ENCODE data around the gene PLB1. TPM values are rescaled to one million over a fixed set of nuclear protein-coding genes. Genes with fewer than 3 reads are reported as not detected.

The PLB1 gene
- total and polyA plus RNA-seq, 5 experiments from 2014 or later = 0.29 to 0.34 (median 0.34) TPM; not detected in 2

DNA sequence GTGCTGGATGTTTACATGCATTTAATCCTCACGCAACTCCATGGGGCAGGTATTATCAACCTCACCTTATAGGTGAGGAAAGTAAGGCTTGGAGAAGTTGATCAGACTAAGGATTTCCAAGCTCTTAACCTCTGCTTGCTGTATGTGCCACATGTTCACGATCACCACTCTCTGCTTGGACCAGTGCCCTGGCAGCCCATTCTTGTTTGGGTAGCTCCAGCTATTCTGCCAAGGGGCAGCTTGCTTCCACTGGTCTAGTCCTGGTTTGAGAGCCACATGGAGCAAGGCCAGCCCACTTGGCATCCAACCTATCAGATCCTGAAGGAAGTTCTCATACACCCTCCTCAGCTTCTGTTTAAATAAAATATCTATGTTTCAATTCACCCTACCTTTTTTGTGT lies 14.3 kb downstream of the PLB1 start:
- DNase-seq (no peak), ATAC-seq (no peak)
- H3K4me3 Mint-ChIP-seq = no peak overlapping the region
- no peak overlapping the region for H3K27ac Mint-ChIP-seq
- peaks cover 0 to 12% (median 1%) of the 10 kb centered on the region in 4 donors for H3K4me1 Mint-ChIP-seq
- peaks cover 6 to 31% (median 24%) of the 10 kb centered on the region in 9 donors for H3K9me3 Mint-ChIP-seq
- H3K27me3 Mint-ChIP-seq = peaks cover 0 to 4% (median 3%) of the 10 kb centered on the region in 5 donors
- POLR2A ChIA-PET = interaction anchor here (0.7 kb wide), 1 partner anchor 387 kb away, joined by 3 read pairs; no protein-coding TSS in a partner anchor
- peaks cover 2 to 15% (median 6%) of the 10 kb centered on the region in 3 donors for H3K36me3 Mint-ChIP-seq

- no peak for ATAC-seq
- DNase-seq = no peak
- peaks cover 8 to 18% (median 10%) of the 10 kb centered on the region in 5 donors for H3K27me3 Mint-ChIP-seq
- H3K4me3 Mint-ChIP-seq = no peak overlapping the region
- peaks cover 6 to 31% (median 24%) of the 10 kb centered on the region in 9 donors for H3K9me3 Mint-ChIP-seq
- peaks cover 0 to 10% (median 1%) of the 10 kb centered on the region in 4 donors for H3K4me1 Mint-ChIP-seq
- POLR2A ChIA-PET = no interaction called here
- H3K36me3 Mint-ChIP-seq = peaks cover 2 to 15% (median 6%) of the 10 kb centered on the region in 3 donors
- H3K27ac Mint-ChIP-seq = no peak overlapping the region
Observed at GRCh38 chr2:28511871-28512606, 16.2 kb downstream of the PLB1 start.

DNA sequence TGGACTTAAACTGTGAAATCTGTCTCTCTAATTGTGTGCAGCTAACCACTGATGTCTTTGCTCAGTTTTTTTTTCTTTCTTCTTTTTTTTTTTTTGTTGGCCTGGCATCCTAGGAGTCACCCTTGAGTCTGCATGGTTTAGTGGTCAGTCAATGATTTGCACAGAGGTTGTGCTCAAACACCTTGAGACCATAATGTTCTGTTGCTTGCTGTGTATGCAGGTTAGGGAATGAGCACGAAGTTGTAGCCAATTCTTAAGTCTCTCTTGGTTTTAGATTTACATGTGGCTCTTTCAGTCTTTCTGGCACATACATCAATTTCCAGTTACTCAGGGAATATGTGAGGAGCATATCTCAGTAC lies 16.7 kb downstream of the PLB1 start:
- no peak for DNase-seq
- Mint-ChIP-seq H3K27ac (no peak overlapping the region), H3K9me3 (peaks cover 6 to 31% (median 24%) of the 10 kb centered on the region in 9 donors), H3K4me1 (peaks cover 0 to 10% (median 1%) of the 10 kb centered on the region in 4 donors), H3K4me3 (no peak overlapping the region), H3K27me3 (peaks cover 8 to 20% (median 12%) of the 10 kb centered on the region in 5 donors), H3K36me3 (peaks cover 2 to 15% (median 6%) of the 10 kb centered on the region in 3 donors)
- POLR2A ChIA-PET = no interaction called here
- ATAC-seq = no peak

GRCh38 chr2:28513097-28513496 lies 17.2 kb downstream of the PLB1 start:
- peak overlapping the region in 1 of 10 donors; percentile 4 for H3K27ac Mint-ChIP-seq
- DNase-seq (no peak), ATAC-seq (no peak)
- H3K4me3 Mint-ChIP-seq = no peak overlapping the region
- H3K27me3 Mint-ChIP-seq = peaks cover 9 to 25% (median 15%) of the 10 kb centered on the region in 5 donors
- H3K4me1 Mint-ChIP-seq = peaks cover 0 to 10% (median 1%) of the 10 kb centered on the region in 4 donors
- H3K9me3 Mint-ChIP-seq = peaks cover 6 to 31% (median 24%) of the 10 kb centered on the region in 9 donors
- POLR2A ChIA-PET = no interaction called here
- H3K36me3 Mint-ChIP-seq = peaks cover 2 to 15% (median 6%) of the 10 kb centered on the region in 3 donors

DNA sequence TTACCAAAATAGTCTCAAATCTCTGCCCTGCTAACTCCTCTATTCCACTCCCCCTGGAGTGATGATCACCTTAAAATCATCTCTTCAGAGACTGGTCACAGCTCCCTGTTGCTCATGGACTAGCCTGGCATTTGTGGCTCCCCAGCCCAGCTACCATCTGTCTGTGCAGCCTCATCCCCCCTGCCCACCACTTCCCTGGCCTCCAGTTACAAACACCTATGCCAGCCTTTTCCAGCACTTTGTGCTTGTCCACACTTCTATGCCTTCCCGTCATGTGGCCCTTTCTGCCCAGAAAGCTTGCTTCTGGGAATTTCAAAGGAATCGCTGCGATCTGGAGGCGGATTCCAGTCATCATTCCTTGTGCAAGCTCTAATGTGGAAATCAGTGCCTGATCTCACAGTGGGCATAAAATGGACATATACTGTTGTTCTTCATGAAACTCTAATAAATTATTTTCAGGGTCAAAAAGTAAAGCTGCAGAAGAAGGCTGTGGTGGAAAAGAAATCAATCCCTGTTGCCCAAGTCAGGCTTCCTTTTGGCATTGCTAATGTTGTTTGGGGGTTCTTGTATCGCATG lies 19.4 kb downstream of the PLB1 start:
- H3K36me3 Mint-ChIP-seq = peaks cover 2 to 15% (median 6%) of the 10 kb centered on the region in 3 donors
- H3K27ac Mint-ChIP-seq = peak overlapping the region in 1 of 10 donors; percentile 35
- no peak for DNase-seq
- H3K4me3 Mint-ChIP-seq = no peak overlapping the region
- H3K4me1 Mint-ChIP-seq = no peaks in the 10 kb centered on the region
- H3K27me3 Mint-ChIP-seq = peaks cover 17 to 35% (median 33%) of the 10 kb centered on the region in 5 donors
- H3K9me3 Mint-ChIP-seq = peaks cover 6 to 31% (median 24%) of the 10 kb centered on the region in 9 donors
- POLR2A ChIA-PET = no interaction called here
- ATAC-seq = no peak

- Mint-ChIP-seq H3K27me3 (peaks cover 21 to 45% (median 35%) of the 10 kb centered on the region in 5 donors), H3K4me3 (no peak overlapping the region)
Observed at GRCh38 chr2:28516430-28516829, 20.6 kb downstream of the PLB1 start.

DNA sequence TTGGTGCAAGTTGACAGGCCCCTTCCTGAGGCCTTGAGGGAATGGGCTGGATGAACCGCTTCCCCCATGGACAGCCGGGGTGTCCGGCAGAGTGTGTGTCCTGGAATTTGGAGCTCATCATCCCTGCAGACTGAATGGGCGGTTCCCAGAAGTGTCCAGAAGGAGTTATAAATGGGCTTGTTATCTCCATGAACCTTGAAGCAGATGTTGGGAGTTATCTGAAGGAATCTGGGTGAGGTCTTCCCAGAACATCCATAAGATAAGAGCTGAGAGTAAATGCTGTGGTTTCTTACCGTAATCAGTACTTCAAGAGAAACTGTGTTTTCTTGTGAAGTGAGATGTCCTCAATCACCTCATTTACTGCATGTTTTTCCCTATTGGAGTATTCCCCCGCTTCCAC lies 21.1 kb downstream of the PLB1 start:
- H3K36me3 Mint-ChIP-seq = peaks cover 2 to 13% (median 6%) of the 10 kb centered on the region in 3 donors
- DNase-seq (no peak), ATAC-seq (no peak)
- POLR2A ChIA-PET = no interaction called here
- peaks cover 6 to 24% (median 19%) of the 10 kb centered on the region in 9 donors for H3K9me3 Mint-ChIP-seq
- H3K27me3 Mint-ChIP-seq = peaks cover 25 to 50% (median 37%) of the 10 kb centered on the region in 5 donors
- H3K4me3 Mint-ChIP-seq = no peak overlapping the region
- H3K4me1 Mint-ChIP-seq = no peaks in the 10 kb centered on the region
- no peak overlapping the region for H3K27ac Mint-ChIP-seq

More at GRCh38 chr2:28516430-28516829, 20.6 kb downstream of the PLB1 start:
- DNase-seq (no peak), ATAC-seq (no peak)
- Mint-ChIP-seq H3K4me1 (no peaks in the 10 kb centered on the region), H3K36me3 (peaks cover 2 to 15% (median 6%) of the 10 kb centered on the region in 3 donors), H3K9me3 (peaks cover 6 to 29% (median 24%) of the 10 kb centered on the region in 9 donors), H3K27ac (no peak overlapping the region)
- POLR2A ChIA-PET = no interaction called here

GRCh38 chr2:28521663-28522062 lies 25.8 kb downstream of the PLB1 start:
- POLR2A ChIA-PET = no interaction called here
- Mint-ChIP-seq H3K27me3 (peaks cover 24 to 72% (median 43%) of the 10 kb centered on the region in 5 donors), H3K36me3 (no peaks in the 10 kb centered on the region)

GRCh38 chr2:28522481-28522880 lies 26.6 kb downstream of the PLB1 start:
- DNase-seq (no peak), ATAC-seq (no peak)
- H3K4me3 Mint-ChIP-seq = no peak overlapping the region
- H3K27ac Mint-ChIP-seq = no peak overlapping the region
- POLR2A ChIA-PET = no interaction called here
- peaks cover 24 to 67% (median 42%) of the 10 kb centered on the region in 5 donors for H3K27me3 Mint-ChIP-seq
- no peaks in the 10 kb centered on the region for H3K9me3 Mint-ChIP-seq
- H3K4me1 Mint-ChIP-seq = peaks cover 0 to 1% (median 0%) of the 10 kb centered on the region in 4 donors
- H3K36me3 Mint-ChIP-seq = no peaks in the 10 kb centered on the region

More at GRCh38 chr2:28521663-28522062, 25.8 kb downstream of the PLB1 start:
- Mint-ChIP-seq H3K27ac (no peak overlapping the region), H3K4me3 (no peak overlapping the region), H3K9me3 (no peaks in the 10 kb centered on the region), H3K4me1 (peaks cover 0 to 1% (median 0%) of the 10 kb centered on the region in 4 donors)
- ATAC-seq = no peak
- no peak for DNase-seq

DNA sequence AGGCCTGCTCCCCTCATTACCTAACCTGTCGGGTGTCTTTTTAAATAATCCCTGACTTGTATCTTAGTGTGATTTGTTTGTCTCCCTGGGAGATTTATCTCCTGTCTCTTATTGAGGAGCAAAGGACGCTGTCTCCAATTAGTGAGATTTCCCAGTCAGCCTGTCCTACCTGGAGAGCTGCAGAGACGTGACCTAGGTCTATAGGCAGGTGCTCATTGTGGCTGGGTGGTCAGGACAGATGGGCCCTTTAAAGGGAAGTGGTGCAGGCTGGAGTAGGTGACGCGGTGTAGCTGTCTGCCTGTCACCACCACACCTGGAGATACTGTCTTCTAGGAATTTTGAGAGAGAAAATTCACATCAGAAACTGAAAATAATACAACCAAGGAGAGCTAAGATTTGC lies 28.0 kb downstream of the PLB1 start:
- no peak for DNase-seq
- POLR2A ChIA-PET = no interaction called here
- Mint-ChIP-seq H3K27ac (no peak overlapping the region), H3K27me3 (peaks cover 19 to 56% (median 34%) of the 10 kb centered on the region in 5 donors), H3K36me3 (no peaks in the 10 kb centered on the region), H3K9me3 (no peaks in the 10 kb centered on the region), H3K4me1 (peaks cover 0 to 1% (median 0%) of the 10 kb centered on the region in 4 donors), H3K4me3 (no peak overlapping the region)
- no peak for ATAC-seq

- Mint-ChIP-seq H3K27me3 (peaks cover 14 to 43% (median 24%) of the 10 kb centered on the region in 5 donors), H3K4me3 (no peak overlapping the region), H3K4me1 (peaks cover 0 to 1% (median 0%) of the 10 kb centered on the region in 4 donors), H3K36me3 (no peaks in the 10 kb centered on the region), H3K27ac (peak overlapping the region in 1 of 10 donors; percentile 69), H3K9me3 (no peaks in the 10 kb centered on the region)
- DNase-seq (no peak), ATAC-seq (no peak)
- POLR2A ChIA-PET = no interaction called here
Observed at GRCh38 chr2:28525481-28525880, 29.6 kb downstream of the PLB1 start.

- Mint-ChIP-seq H3K9me3 (no peaks in the 10 kb centered on the region), H3K4me3 (no peak overlapping the region), H3K36me3 (no peaks in the 10 kb centered on the region), H3K27me3 (peaks cover 11 to 36% (median 21%) of the 10 kb centered on the region in 5 donors), H3K4me1 (peaks cover 0 to 1% (median 0%) of the 10 kb centered on the region in 4 donors), H3K27ac (no peak overlapping the region)
- DNase-seq = no peak
- POLR2A ChIA-PET = interaction anchor here (0.6 kb wide), 1 partner anchor 86 kb away, joined by 3 read pairs; no protein-coding TSS in a partner anchor
- ATAC-seq = no peak
Observed at GRCh38 chr2:28526527-28527132, 30.8 kb downstream of the PLB1 start.
